Gastroesophageal sphincter (tissue), 3 donors: ENCODE data around the gene SLC1A4.

Source experiments
- EP300 ChIP-seq: sonication (generic); formaldehyde crosslinking; IDR thresholded peaks from one replicate; pipeline ENCODE4 v1.6.1; 2017; ENCODE audit warnings: antibody characterized with exemption, mild to moderate bottlenecking
- TF ChIP-seq, protein P1 (sequence below), 4 experiments: fragments of 200-600 bp in 2 of 4; fragments of 450-650 bp in 2 of 4; sonication (generic) in 1 of 4; IDR thresholded peaks; one replicate each; pipeline ENCODE4 v1.5.1; 2017 to 2019; ENCODE audit warnings: antibody characterized with exemption in 4 of 4, mild to moderate bottlenecking in 2 of 4, moderate library complexity in 2 of 4

DNA sequence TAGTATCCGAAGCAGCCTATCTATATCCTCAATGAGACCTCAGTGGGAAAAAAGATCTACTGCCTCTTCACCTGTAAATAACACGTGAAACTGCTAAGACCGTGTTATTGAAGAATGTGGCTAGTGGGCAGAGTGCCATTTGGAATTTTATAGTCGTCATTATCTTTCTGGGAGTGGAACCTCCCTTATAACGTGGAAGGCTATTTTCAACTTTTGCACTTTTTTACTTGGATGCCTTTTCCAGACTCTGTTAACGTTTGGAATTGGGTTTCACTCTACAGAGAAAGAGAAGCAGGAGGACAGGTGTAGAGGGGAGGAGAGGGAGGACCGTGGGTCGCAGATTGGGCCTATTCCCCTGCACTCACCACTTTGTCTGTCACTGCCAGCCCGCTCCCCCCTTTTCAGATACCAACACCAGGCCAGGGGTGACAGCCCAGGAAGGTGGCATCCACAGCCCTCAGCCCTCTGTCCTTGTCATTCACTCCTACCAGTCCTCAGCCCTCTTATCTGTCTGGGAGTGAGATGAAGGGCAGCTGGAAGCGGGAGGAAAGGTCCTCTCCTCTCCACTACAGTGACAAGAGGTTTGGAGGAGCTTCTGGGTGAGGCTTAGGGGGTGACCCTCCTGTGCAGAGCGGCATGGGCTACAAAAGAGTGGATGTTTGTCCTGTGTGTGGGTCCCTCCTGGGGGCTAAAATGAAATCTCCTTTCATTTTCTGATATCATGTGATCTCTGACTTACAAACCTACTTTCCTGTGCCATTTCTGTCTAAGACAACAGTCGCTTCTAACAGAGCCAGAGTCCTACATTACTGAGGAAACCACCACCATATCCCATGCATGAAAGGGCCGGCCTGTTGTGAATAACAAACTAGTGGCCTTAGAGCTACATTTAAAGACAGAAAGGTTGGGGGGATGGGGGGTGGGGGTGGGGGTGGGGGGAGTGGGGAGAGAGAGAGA lies 43.1 kb downstream of the SLC1A4 start:
- TF ChIP-seq, protein P1, sequence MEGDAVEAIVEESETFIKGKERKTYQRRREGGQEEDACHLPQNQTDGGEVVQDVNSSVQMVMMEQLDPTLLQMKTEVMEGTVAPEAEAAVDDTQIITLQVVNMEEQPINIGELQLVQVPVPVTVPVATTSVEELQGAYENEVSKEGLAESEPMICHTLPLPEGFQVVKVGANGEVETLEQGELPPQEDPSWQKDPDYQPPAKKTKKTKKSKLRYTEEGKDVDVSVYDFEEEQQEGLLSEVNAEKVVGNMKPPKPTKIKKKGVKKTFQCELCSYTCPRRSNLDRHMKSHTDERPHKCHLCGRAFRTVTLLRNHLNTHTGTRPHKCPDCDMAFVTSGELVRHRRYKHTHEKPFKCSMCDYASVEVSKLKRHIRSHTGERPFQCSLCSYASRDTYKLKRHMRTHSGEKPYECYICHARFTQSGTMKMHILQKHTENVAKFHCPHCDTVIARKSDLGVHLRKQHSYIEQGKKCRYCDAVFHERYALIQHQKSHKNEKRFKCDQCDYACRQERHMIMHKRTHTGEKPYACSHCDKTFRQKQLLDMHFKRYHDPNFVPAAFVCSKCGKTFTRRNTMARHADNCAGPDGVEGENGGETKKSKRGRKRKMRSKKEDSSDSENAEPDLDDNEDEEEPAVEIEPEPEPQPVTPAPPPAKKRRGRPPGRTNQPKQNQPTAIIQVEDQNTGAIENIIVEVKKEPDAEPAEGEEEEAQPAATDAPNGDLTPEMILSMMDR (IDR thresholded peaks at IDR 0.05) = no peak
- no peak for TF ChIP-seq EP300
